ENCODE data around the gene AP5Z1.
A peak's percentile ranks its signal among the peaks of the same experiment; 100 is the strongest.

AP5Z1 gene

GRCh38 chr7:4805110-4805983, 29.9 kb downstream of the AP5Z1 start:
- no peak for DNase-seq

- no peak for DNase-seq
Measured at GRCh38 chr7:4805984-4806300, 30.5 kb downstream of the AP5Z1 start.

GRCh38 chr7:4806983-4807597, 31.7 kb downstream of the AP5Z1 start:
- DNase-seq, result no peak

GRCh38 chr7:4807598-4808016, 32.2 kb downstream of the AP5Z1 start:
- DNase-seq, result no peak

- no peak for DNase-seq
Measured at GRCh38 chr7:4808026-4808425, 32.6 kb downstream of the AP5Z1 start.

- no peak for DNase-seq
Measured at GRCh38 chr7:4808565-4808964, 33.1 kb downstream of the AP5Z1 start.

- DNase-seq, result no peak
Measured at GRCh38 chr7:4809091-4809591, 33.7 kb downstream of the AP5Z1 start.

GRCh38 chr7:4809666-4810065, 34.2 kb downstream of the AP5Z1 start:
- DNase-seq, result no peak

GRCh38 chr7:4814433-4814832, 39.0 kb downstream of the AP5Z1 start:
- DNase-seq, result no peak

- DNase-seq, result no peak
Measured at GRCh38 chr7:4815121-4815520, 39.7 kb downstream of the AP5Z1 start.

- DNase-seq, result no peak
Measured at GRCh38 chr7:4815609-4816418, 40.4 kb downstream of the AP5Z1 start.

GRCh38 chr7:4816419-4817080, 41.1 kb downstream of the AP5Z1 start:
- no peak for DNase-seq

GRCh38 chr7:4817178-4817901, 41.9 kb downstream of the AP5Z1 start:
- DNase-seq, result no peak

GRCh38 chr7:4818000-4818794, 42.8 kb downstream of the AP5Z1 start:
- no peak for DNase-seq

GRCh38 chr7:4819560-4820404, 44.4 kb downstream of the AP5Z1 start:
- peak; percentile 75 for DNase-seq

- no peak for DNase-seq
Measured at GRCh38 chr7:4820405-4820966, 45.1 kb downstream of the AP5Z1 start.

GRCh38 chr7:4820967-4821471, 45.6 kb downstream of the AP5Z1 start:
- no peak for DNase-seq

GRCh38 chr7:4822677-4823076, 47.3 kb downstream of the AP5Z1 start:
- DNase-seq, result no peak

GRCh38 chr7:4823441-4824119, 48.2 kb downstream of the AP5Z1 start:
- no peak for DNase-seq

All from left hindlimb (tissue), 1 donor.